PC-9 (cell line): ENCODE results near the gene C8G. TPM values are rescaled to one million over a fixed set of nuclear protein-coding genes. Genes with fewer than 3 reads are reported as not detected.

ENCODE experiments used
- BruUV-seq: library from RNA; stranded (reverse); fragments of 400-500 nt; replicated peaks from 2 replicates; lab custom pipeline; 2021; lab: Mats Ljungman, UMichigan
- CTCF ChIA-PET: fragments of 300-600 bp; sonication (Branson Sonifier 250); formaldehyde crosslinking; loops from one replicate; lab custom pipeline; 2022; ENCODE audit warnings: antibody characterized with exemption; lab: Charles Lee
- POLR2A ChIA-PET: fragments of 300-600 bp; sonication (Branson Sonifier 250); formaldehyde crosslinking; loops from one replicate; lab custom pipeline; 2022; ENCODE audit warnings: antibody characterized with exemption; ENCODE audit not compliant: unreplicated experiment; lab: Charles Lee
- DNase-seq, 2 experiments: peaks; one replicate each; pipeline versions ENCODE4 v3.0.0 to v3.0.0-alpha.2; 2015 to 2022; ENCODE audit warnings: mixed read lengths in 1 of 2
- H2AFZ ChIP-seq: fragments of 200-600 bp; sonication (generic); 2 replicates; pipeline ENCODE4 v1.8.1; 2017; ENCODE audit warnings: antibody characterized with exemption
- H3F3A ChIP-seq: fragments of 200-600 bp; sonication (generic); 2 replicates; pipeline ENCODE4 v1.8.1; 2017; ENCODE audit warnings: antibody characterized with exemption, mild to moderate bottlenecking, low read depth; ENCODE audit not compliant: insufficient read depth
- H3K27ac ChIP-seq: fragments of 200-600 bp; sonication (generic); 2 replicates; pipeline ENCODE4 v1.6.1; 2016; ENCODE audit warnings: mixed run types
- H3K27me3 ChIP-seq: fragments of 200-600 bp; sonication (generic); 2 replicates; pipeline ENCODE4 v1.6.1; 2016; ENCODE audit warnings: low read depth, mixed run types; ENCODE audit not compliant: insufficient read depth
- H3K36me3 ChIP-seq: fragments of 200-600 bp; sonication (generic); 2 replicates; pipeline ENCODE4 v1.6.1; 2016; ENCODE audit warnings: low read depth, mixed run types
- H3K4me1 ChIP-seq: fragments of 200-600 bp; sonication (generic); replicated peaks from 2 replicates; pipeline ENCODE4 v1.6.1; 2016; ENCODE audit warnings: mixed run types; ENCODE audit not compliant: insufficient read depth
- H3K4me2 ChIP-seq: fragments of 200-600 bp; sonication (generic); 2 replicates; pipeline ENCODE4 v1.6.1; 2017; ENCODE audit warnings: mixed run types
- H3K4me3 ChIP-seq: fragments of 200-600 bp; sonication (generic); 2 replicates; pipeline ENCODE4 v1.6.1; 2016; ENCODE audit warnings: mixed run types
- H3K79me2 ChIP-seq: fragments of 200-600 bp; sonication (generic); 2 replicates; pipeline ENCODE4 v1.6.1; 2017; ENCODE audit warnings: low read depth, mixed run types
- H3K9me2 ChIP-seq: fragments of 200-600 bp; sonication (generic); 2 replicates; pipeline ENCODE4 v1.8.1; 2017; ENCODE audit warnings: mild to moderate bottlenecking; ENCODE audit not compliant: insufficient read depth
- H3K9me3 ChIP-seq: fragments of 200-600 bp; sonication (generic); 2 replicates; pipeline ENCODE4 v1.8.1; 2016; ENCODE audit warnings: low read depth; ENCODE audit not compliant: insufficient read depth
- H4K20me1 ChIP-seq: fragments of 200-600 bp; sonication (generic); 2 replicates; pipeline ENCODE4 v1.8.1; 2017; ENCODE audit not compliant: insufficient read depth
- CTCF ChIP-seq: fragments of 200-600 bp; sonication (generic); conservative IDR thresholded peaks from 2 replicates; pipeline ENCODE4 v1.6.1; 2017; ENCODE audit warnings: mixed run types, antibody characterized with exemption, mild to moderate bottlenecking, moderate library complexity
- EZH2 ChIP-seq: fragments of 200-600 bp; sonication (generic); IDR thresholded peaks from 2 replicates; pipeline ENCODE4 v1.8.0; 2017; ENCODE audit warnings: antibody characterized with exemption, low read depth
- intact Hi-C: fragments of 100-400 bp; cut with micrococcal nuclease; formaldehyde crosslinking; loops from one replicate; pipeline ENCODE4 v1.10.0; 2022; ENCODE audit not compliant: unreplicated experiment
- total RNA-seq: library from RNA; stranded (reverse); gene quantifications from 2 replicates; pipeline ENCODE4 v1.2.3, GENCODE V29; 2021

The C8G gene
- total RNA-seq, 1 experiment from 2014 or later: 2.3 TPM

- TF ChIP-seq CTCF (no peak), EZH2 (no peak)
- no peaks in the 10 kb centered on the region; the same call in 1 of the 2 replicates for H4K20me1 ChIP-seq
- H3K4me1 ChIP-seq: peaks cover 22% of the 10 kb centered on the region
- peak within 1 kb of the TSS; percentile 95 for H2AFZ ChIP-seq
- H3K36me3 ChIP-seq: no peaks in the 10 kb centered on the region
- H3K4me2 ChIP-seq: peak within 1 kb of the TSS; percentile 92
- H3K79me2 ChIP-seq: peaks cover 7% of the 10 kb centered on the region; the same call in 1 of the 2 replicates
- peaks cover 33% of the 10 kb centered on the region; the same call in 1 of the 2 replicates for H3F3A ChIP-seq
- BruUV-seq: no TSS peak
- ChIA-PET CTCF (interaction anchor here (0.7 to 1.0 kb wide), 3 partner anchors 8 to 44 kb away, joined by 5 to 22 read pairs (median 11); no protein-coding TSS in a partner anchor), POLR2A (interaction anchor here (0.5 to 1.3 kb wide), 9 partner anchors 14 to 270 kb away, joined by 3 to 25 read pairs (median 6); no protein-coding TSS in a partner anchor)
- peak within 1 kb of the TSS; percentile 88 for H3K4me3 ChIP-seq
- DNase-seq: peak; percentile 77 to 97
- no peaks in the 10 kb centered on the region for H3K9me3 ChIP-seq
- no peaks in the 10 kb centered on the region for H3K27me3 ChIP-seq
- no peaks in the 10 kb centered on the region for H3K9me2 ChIP-seq
- intact Hi-C loops: no loop called here
- peak within 1 kb of the TSS; percentile 42 for H3K27ac ChIP-seq
These were observed 47.2 kb downstream of the C8G start, which contains the start of gene PAXX for GRCh38 chr9:136991993-136992818. Gene PAXX, plus strand, starts transcription at chr9:136992422. Its CDS starts 22 bp downstream, at chr9:136992444.

GRCh38 chr9:136992819-136993369 is 47.9 kb downstream of the C8G start:
- ChIA-PET POLR2A (interaction anchor here (0.5 to 1.3 kb wide), 4 partner anchors 14 to 146 kb away, joined by 3 to 21 read pairs (median 10); no protein-coding TSS in a partner anchor), CTCF (interaction anchor here (0.8 kb wide), 1 partner anchor 15 kb away, joined by 5 read pairs; no protein-coding TSS in a partner anchor)
- TF ChIP-seq CTCF: no peak
- no peak for TF ChIP-seq EZH2
- Histone ChIP-seq H3K79me2 (peaks cover 7% of the 10 kb centered on the region; the same call in 1 of the 2 replicates), H3K4me1 (peaks cover 26% of the 10 kb centered on the region), H3K9me2 (no peaks in the 10 kb centered on the region), H3K27ac (peak overlapping the region; percentile 36; the same call in 1 of the 2 replicates), H3F3A (peaks cover 37% of the 10 kb centered on the region; the same call in 1 of the 2 replicates), H3K4me3 (peak overlapping the region; percentile 88), H4K20me1 (no peaks in the 10 kb centered on the region; the same call in 1 of the 2 replicates), H3K4me2 (peak overlapping the region; percentile 92), H3K9me3 (no peaks in the 10 kb centered on the region), H2AFZ (peak overlapping the region; percentile 95), H3K27me3 (no peaks in the 10 kb centered on the region), H3K36me3 (no peaks in the 10 kb centered on the region)
- DNase-seq: no peak
- BruUV-seq: TSS peak; percentile 29
- intact Hi-C loops: no loop called here

- TF ChIP-seq CTCF: no peak
- no peak for TF ChIP-seq EZH2
- Histone ChIP-seq H3K27me3 (no peaks in the 10 kb centered on the region), H3K9me2 (no peaks in the 10 kb centered on the region), H3K4me3 (no peak overlapping the region), H3K4me1 (peaks cover 31% of the 10 kb centered on the region), H3K79me2 (peaks cover 7% of the 10 kb centered on the region; the same call in 1 of the 2 replicates), H2AFZ (no peak overlapping the region), H3K27ac (no peak overlapping the region), H3F3A (peaks cover 41% of the 10 kb centered on the region; the same call in 1 of the 2 replicates), H3K4me2 (no peak overlapping the region), H3K9me3 (no peaks in the 10 kb centered on the region), H4K20me1 (no peaks in the 10 kb centered on the region; the same call in 1 of the 2 replicates), H3K36me3 (no peaks in the 10 kb centered on the region)
- POLR2A ChIA-PET: interaction anchor here (0.5 kb wide), 1 partner anchor 40 kb away, joined by 5 read pairs; no protein-coding TSS in a partner anchor
- intact Hi-C loops: no loop called here
- no TSS peak for BruUV-seq
- DNase-seq: no peak
- CTCF ChIA-PET: no interaction called here
These were observed 49.3 kb downstream of the C8G start for GRCh38 chr9:136994180-136994887.
